HG02610 (cell line): ENCODE results near the gene MYT1.

Source experiments
- ATAC-seq: cut with Tn5 transposase; IDR thresholded peaks from one replicate; pipeline ENCODE4 v1.9.1; 2021; ENCODE audit warnings: mild to moderate bottlenecking, moderate library complexity; ENCODE audit not compliant: unreplicated experiment

MYT1 gene

GRCh38 chr20:64139199-64140060 lies 24.8 kb upstream of the MYT1 start:
- ATAC-seq: no peak

DNA sequence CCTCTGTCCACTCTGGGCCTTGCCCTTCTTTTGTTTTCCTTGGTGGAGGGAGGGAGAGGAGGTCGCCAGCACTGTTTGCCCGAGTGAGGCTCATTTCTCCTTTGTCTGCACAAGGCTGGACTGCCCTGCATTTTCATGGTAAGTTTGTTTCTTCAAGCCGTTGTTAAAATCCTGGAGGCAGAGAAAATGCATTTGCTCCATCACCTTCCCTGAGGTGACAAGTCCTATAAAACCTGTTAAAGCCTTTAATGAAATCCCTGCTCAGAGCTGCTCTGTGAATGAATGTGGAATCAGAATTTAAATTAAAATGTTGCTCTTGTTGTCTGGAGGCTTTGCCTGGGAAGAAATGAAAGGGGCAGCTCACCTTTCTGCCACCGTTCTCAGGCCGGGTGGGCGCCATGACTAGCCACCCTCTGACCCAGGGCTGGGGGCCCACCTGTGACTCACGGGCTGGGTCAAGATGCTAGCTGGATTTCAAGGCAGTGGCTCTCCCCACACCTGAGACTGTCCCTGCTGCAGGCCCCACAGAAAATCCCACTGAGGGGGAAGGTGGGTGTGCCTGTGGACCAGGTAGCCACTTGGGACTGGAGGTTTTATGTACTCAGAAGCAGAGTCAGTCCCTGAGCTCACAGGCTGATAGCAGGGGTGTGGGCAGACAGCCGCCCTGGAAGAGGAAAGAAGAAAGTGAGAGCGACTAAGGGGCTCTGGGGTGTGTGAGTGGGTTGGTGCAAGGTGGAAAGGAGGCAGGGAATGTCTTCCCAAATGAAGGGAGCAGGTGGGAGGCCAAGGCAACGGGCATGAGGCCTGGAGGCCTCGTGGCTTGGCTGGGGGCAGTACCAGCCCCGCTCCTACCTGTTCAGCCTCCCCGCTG lies 24.0 kb upstream of the MYT1 start:
- ATAC-seq: no peak

DNA sequence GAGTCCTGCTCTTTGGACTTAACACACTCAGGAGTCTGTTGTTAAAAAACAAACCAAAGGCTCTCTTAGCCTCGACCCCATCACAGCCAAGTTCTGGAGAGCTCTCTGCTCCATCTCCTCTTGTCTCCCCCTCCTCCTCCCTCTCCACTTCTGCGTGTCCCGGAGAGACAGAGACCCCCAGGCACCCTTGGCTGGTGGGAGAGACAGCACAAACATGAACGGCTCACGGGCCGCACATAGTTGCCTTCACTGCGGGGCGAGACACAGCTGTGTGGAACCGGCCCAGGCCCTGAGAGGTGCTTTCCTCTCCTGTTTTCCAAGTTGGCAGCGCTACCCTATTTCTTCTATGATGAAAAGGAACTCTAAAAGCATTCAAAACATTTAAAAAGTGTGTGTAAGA lies 23.3 kb upstream of the MYT1 start:
- no peak for ATAC-seq

- no peak for ATAC-seq
These were observed 21.7 kb upstream of the MYT1 start for GRCh38 chr20:64142590-64142989.

DNA sequence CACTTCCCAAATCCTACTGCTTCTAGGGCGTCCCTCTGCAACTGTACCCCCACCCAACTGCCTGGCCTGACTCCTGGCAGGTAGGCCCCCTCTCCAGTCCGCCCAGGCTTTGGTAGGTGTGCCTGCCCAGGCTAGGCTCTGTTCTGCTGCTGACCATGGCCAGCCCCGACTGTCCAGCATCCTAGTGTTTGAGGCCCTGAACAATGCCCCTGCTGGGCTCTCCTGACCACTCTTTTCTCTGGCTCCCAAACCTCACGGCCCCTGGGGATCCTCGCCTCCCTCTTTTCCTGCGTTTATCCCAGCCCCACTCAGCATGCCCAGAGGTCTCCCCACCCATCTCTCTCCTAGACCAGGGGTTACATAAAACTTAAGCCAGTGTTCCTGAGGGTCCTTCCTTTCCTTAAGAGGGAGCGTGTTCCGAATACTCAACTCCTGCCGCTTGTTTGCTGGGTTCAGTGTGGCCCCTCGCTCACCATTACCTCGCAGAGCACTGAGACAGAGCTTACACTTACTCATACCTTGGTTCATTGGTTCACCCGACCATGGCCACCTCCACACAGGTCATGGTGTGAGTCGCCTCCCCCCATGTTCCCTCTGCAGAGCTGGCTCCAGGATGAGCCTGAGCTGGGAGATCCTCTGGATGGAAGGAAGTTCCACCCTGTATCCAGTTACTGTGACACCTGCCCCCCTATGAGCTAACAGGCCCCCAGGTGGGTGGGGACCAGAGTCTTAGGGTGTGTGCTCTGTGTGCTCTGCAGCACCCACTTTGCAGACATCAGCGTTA lies 21.0 kb upstream of the MYT1 start:
- ATAC-seq: no peak

GRCh38 chr20:64144144-64144912 lies 19.9 kb upstream of the MYT1 start:
- ATAC-seq: no peak

GRCh38 chr20:64145458-64146300 lies 18.6 kb upstream of the MYT1 start:
- ATAC-seq: no peak

DNA sequence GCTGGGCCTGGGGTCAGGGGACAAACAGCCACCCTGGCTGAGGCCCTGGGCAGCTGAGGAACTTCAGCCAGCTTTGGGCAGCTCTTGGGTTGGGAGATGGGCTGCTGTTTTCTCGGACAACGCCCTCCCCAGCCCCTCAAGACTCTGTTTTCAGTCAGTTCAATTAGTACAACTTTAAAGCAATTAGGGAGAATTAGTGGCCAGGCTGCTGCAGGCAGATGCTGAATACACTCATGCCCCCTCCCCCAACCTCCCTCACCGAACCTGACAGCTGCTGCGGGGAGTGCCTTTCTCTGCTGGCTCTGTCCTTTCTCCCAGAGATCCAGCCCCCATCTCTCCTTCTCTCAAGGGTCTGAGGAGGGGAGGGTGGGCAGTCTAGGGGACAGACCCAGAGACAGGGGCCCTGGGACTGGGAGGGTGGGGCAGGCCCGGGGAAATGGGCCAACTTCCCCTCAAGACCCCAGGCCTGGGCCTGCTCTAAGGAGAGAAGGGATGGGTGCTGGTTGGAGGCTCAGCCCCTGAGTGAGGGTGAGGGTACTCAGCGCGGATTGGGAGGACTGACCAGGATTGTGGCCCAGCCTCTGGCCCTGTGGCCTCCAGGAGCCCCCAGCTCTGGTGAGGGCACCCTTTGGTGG lies 17.8 kb upstream of the MYT1 start:
- no peak for ATAC-seq

DNA sequence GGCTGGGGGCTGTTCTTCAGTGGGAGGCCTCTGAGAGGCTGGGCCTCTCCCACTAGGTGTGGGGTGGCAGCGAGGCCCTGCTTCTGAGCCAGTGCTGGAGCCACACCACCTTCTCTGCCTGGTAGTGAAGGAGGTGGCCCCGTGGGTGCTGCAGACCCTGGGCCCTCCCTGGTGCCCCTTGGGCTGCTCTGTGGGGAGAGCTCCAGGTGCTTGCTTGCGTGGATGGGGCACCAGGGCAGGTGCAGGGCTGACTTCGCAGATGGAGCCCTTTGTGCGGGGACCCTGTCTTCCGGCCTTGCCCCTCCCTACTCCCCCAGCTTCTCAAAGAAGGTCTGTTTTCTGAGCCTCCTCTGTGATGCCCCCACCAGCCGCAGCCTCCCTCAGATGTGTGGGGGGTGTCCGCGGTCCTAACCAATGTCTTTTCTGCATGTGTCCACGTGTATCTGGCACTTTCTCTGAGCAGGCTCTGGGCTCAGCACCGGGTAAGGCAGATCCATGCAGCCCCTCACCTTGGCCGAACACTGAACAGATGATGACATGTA lies 17.2 kb upstream of the MYT1 start:
- ATAC-seq: no peak

DNA sequence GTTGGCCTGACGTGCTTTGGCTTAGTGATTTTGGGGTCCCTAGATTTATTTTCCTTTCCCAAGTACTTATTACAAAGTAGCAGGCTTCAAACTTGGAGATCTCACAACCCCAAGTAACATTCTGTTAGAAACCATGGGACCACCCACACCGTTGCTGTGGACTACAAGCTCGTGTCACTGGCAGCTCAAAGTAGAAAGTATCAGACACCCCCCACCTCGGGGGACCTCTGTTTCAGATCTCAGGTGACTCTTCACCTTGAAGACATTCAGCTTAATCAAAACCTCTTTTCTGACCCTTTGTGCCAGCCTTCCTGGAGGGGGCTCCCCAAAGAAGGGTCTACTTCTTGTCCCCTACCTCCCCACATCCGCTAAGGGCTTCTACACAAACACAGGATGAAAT lies 15.7 kb upstream of the MYT1 start:
- ATAC-seq: no peak

DNA sequence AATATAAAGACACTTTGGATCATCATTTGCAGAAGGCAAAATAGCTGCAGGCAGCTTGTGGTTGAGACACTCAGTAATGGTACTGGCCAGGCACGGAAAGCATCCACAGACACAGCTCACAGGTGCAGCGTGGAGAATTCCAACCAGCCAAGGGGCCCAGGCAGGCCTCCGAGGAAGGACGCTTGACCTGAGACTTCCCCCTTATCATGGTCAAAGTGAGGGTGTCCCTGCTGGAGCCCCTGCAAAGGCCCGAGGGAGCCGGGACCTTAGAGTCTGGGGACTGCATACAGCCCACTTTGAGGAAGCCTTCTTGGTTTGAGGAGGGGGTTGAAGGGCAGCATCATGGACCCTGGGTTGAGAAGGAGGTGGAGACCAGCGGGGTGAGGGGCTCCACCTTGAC lies 15.1 kb upstream of the MYT1 start:
- ATAC-seq: no peak

- no peak for ATAC-seq
These were observed 14.3 kb upstream of the MYT1 start for GRCh38 chr20:64149809-64150560.

- no peak for ATAC-seq
These were observed 13.3 kb upstream of the MYT1 start for GRCh38 chr20:64150756-64151632.

GRCh38 chr20:64151633-64152530 lies 12.4 kb upstream of the MYT1 start:
- no peak for ATAC-seq

- no peak for ATAC-seq
These were observed 11.3 kb upstream of the MYT1 start for GRCh38 chr20:64152906-64153305.

DNA sequence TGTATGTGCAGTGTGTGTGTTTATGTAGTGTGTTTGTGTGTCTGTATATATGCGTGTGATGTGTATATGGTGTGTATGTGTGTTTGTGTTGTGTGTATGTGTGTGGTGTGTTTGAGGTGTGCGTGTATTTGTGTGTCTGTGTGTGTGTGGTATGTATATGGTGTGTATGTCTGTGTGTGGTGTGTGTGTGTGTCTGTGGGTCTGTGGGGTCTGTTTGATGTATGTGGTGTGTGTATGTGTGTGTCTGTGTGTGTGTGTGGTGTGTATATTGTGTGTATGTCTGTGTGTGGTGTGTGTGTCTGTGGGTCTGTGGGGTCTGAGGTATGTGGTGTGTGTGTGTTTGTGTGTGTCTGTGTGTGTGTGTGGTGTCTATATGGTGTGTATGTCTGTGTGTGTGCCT lies 10.8 kb upstream of the MYT1 start:
- no peak for ATAC-seq
